ENCODE measurements around the gene IZUMO1.
"Not testable (repeated sequence)": the region's sequence is repeated elsewhere in the genome, so short reads cannot be mapped to it uniquely, and the experiment has no call there.

Gene IZUMO1

GRCh38 chr19:48711106-48711662 is 35.5 kb downstream of the IZUMO1 start:
- no peak for DNase-seq

GRCh38 chr19:48708471-48708870 is 38.2 kb downstream of the IZUMO1 start:
- no peak for DNase-seq

GRCh38 chr19:48705431-48705830 is 41.3 kb downstream of the IZUMO1 start:
- no peak for DNase-seq

- DNase-seq = no peak
These were observed 43.4 kb downstream of the IZUMO1 start for GRCh38 chr19:48703316-48703715.

GRCh38 chr19:48702701-48703100 is 44.0 kb downstream of the IZUMO1 start:
- no peak for DNase-seq

GRCh38 chr19:48698046-48698445 is 48.7 kb downstream of the IZUMO1 start:
- no peak for DNase-seq

- peak in 2 of 3 experiments; percentile 36 to 58 for DNase-seq
These were observed 50.2 kb downstream of the IZUMO1 start for GRCh38 chr19:48696353-48697010.

- peak; percentile 45 to 78 (median 56) for DNase-seq
These were observed 50.9 kb downstream of the IZUMO1 start, which contains the start of gene FUT2 for GRCh38 chr19:48695743-48696352. TSS of gene FUT2 (plus strand) at chr19:48695971. CDS start at chr19:48702957, 6,986 bp downstream.

GRCh38 chr19:48693629-48694028 is 53.1 kb downstream of the IZUMO1 start:
- DNase-seq = not testable (repeated sequence)
